ENCODE data around the gene FAM13B.

GRCh38 chr5:137995749-137996128 lies 37.1 kb downstream of the FAM13B start:
- TF ChIP-seq CTCF (IDR thresholded peaks at IDR 0.05; ENCODE audit: insufficient read depth, low read length, poor library complexity, severe bottlenecking) (no peak), EZH2phosphoT487 (conservative IDR thresholded peaks at IDR 0.05; ENCODE audit: low read length) (no peak)

All from SU-DHL-6 (cell line).